ENCODE data around the gene MUC20. TPM values are rescaled to one million over a fixed set of nuclear protein-coding genes. Genes with fewer than 3 reads are reported as not detected.

The MUC20 gene
- total RNA-seq, 4 donors from 2014 or later = 2.3 to 8.3 (median 3.3) TPM

DNA sequence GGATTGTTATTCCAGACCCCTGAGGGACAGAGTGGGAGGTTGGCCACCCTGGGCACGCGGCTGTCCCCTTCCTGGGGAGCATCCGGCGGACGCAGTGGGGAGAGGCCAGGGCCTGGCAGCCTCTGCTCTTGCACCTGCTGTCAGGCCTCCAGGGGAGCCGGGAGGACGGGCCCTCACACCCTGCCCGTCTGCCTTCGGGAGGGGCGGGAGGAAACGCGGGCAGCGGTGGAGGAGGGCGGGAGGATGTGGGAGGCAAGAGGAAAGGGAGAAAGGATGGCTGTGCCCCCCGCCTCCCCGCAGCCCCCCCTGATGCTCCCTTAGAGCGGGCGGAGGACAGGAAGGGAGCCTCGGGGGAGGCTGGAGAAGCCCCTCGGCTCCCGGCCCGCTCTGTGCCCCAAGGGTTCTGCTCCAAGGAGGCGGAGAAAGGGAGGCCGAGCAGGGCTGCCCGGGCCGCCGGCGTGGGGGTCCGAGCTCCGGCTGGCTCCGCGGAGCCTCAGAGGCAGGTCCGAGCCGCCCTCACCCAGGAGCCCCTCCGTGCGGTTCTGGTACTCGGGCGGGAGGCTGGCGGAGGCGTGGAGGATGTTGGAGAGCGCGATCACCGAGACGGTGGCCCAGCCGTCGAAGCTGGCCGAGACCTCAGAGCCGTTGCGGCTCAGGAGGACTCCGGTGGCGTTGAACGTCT is 40.9 kb downstream of the MUC20 start:
- TF ChIP-seq, protein P1, sequence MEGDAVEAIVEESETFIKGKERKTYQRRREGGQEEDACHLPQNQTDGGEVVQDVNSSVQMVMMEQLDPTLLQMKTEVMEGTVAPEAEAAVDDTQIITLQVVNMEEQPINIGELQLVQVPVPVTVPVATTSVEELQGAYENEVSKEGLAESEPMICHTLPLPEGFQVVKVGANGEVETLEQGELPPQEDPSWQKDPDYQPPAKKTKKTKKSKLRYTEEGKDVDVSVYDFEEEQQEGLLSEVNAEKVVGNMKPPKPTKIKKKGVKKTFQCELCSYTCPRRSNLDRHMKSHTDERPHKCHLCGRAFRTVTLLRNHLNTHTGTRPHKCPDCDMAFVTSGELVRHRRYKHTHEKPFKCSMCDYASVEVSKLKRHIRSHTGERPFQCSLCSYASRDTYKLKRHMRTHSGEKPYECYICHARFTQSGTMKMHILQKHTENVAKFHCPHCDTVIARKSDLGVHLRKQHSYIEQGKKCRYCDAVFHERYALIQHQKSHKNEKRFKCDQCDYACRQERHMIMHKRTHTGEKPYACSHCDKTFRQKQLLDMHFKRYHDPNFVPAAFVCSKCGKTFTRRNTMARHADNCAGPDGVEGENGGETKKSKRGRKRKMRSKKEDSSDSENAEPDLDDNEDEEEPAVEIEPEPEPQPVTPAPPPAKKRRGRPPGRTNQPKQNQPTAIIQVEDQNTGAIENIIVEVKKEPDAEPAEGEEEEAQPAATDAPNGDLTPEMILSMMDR (IDR thresholded peaks at IDR 0.05; ENCODE audit: low read depth) = no peak

DNA sequence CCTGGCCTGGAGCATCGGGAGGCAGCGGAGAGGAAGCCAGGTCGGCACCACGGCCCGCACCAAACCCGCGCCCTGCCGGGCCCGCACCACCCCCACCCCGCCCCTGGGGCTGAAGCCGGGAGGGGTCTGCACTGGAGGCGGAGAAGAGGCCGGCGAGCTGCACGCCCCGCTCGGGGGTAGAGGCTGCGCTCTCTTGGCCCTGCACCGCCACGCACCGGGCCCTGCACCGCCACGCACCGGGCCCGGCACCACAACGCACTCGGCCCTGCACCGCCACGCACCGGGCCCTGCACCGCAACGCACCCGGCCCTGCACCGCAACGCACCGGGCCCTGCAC is 41.4 kb downstream of the MUC20 start:
- TF ChIP-seq, protein P1 (IDR thresholded peaks at IDR 0.05; ENCODE audit: low read depth) = no peak

GRCh38 chr3:195762611-195763010 is 41.8 kb downstream of the MUC20 start:
- TF ChIP-seq, protein P1 (IDR thresholded peaks at IDR 0.05; ENCODE audit: low read depth) = no peak

DNA sequence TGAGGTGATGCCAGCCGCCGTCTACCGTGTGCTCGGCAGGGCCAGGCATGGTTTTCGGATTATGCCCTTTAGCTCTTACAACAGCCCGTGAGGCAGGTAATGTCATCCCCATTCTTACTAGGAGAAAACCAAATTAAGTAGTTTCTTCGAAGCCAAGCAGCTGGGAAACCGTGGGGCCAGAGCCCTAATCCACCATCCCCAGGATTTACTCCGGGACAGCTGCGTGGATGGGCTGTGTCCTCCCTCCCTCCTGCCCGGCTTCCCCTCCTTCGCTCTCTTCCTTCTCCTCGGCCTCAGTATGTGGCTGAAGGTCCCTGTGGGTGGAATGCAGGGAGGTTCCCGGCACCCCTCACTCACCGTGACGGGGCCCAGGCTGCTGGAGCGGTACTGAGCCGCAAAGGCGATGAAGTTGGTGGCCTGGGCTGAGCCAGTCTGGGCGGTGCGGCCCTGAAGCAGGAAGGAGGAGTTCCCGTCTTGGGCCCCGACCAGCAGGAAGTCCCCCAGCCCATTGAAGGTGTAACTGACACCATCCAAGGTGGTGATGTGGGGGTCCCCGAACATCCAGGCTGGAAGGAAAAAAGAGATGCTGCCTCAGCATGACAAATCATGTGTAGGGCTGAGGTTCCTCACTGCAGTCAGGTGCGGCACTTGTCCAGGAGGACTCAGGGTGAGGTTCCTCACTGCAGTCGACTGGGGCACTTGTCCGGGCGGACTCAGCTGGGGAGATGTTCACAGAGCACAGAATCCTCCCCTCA is 42.5 kb downstream of the MUC20 start:
- TF ChIP-seq, protein P1 (IDR thresholded peaks at IDR 0.05; ENCODE audit: low read depth) = no peak

DNA sequence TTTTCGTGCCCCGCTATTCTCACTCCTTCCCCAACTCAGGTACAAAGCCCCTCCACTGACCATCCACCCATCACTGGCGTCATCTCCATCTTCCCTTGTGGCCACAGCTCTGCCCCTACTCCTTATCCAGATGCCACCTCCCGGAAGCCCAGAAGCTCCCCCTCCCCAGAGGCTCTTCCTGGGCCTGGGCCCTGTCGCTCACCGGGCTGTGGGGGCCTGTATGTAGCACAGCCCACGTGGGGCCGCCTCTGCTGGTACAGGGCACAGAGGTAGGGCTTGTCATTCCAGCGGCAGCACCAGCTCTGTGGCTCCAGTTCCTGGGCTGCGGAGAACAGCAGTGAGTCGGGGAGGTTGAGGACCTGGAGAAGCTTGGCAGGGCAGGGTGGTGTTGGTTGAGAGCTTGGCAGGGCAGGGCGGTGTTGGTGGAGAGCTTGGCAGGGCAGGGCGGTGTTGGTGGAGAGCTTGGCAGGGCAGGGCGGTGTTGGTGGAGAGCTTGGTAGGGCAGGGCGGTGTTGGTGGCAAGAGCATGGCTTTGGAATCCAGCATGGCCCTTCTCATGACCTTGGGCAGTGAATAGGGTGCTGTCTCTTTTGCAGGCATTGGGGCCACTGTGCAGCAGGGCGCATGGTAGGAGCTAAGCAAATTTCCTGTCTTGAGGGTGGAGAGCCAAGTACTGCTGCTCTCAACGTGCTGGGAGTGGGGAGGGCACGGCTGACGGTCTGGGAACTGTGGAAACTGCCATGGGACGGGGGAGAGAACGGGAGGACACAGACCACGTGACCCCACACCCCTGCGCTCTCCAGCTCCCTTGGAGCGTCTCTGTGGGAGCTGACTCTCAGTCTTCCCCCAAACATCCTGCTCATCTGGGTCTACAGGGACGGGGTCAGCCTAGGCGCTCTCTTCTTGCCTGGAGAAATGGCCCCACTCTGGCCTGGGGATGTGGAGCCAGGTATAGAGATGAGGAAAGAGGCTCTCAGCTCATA is 43.4 kb downstream of the MUC20 start:
- TF ChIP-seq, protein P1 (IDR thresholded peaks at IDR 0.05; ENCODE audit: low read depth) = no peak

GRCh38 chr3:195764961-195765706 is 44.4 kb downstream of the MUC20 start:
- TF ChIP-seq, protein P1 (IDR thresholded peaks at IDR 0.05; ENCODE audit: low read depth) = no peak

All from subcutaneous adipose tissue (tissue), 4 donors.